ENCODE data around the gene ZMYM2.

DNA sequence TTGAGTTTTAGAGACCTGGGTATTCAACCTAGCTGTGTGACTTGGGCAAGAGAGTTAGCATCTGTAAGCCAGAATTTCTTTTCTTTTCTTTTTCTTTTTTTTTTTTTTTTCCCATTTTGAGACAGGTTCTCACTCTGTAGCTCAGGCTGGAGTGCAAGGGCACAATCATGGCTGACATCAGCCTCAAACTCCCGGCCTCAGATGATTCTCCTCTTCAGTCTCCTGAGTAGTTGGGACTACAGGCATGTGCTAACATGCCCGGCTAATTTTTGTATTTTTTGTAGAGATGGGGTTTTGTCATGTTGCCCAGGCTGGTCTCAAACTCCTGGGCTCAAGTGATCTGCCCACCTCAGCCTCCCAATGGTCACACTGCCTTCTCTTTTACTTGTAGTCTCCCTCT, 33.0 kb downstream of the ZMYM2 start:
- TF ChIP-seq POLR2A (IDR thresholded peaks at IDR 0.05): no peak
- TF ChIP-seq, protein P1, sequence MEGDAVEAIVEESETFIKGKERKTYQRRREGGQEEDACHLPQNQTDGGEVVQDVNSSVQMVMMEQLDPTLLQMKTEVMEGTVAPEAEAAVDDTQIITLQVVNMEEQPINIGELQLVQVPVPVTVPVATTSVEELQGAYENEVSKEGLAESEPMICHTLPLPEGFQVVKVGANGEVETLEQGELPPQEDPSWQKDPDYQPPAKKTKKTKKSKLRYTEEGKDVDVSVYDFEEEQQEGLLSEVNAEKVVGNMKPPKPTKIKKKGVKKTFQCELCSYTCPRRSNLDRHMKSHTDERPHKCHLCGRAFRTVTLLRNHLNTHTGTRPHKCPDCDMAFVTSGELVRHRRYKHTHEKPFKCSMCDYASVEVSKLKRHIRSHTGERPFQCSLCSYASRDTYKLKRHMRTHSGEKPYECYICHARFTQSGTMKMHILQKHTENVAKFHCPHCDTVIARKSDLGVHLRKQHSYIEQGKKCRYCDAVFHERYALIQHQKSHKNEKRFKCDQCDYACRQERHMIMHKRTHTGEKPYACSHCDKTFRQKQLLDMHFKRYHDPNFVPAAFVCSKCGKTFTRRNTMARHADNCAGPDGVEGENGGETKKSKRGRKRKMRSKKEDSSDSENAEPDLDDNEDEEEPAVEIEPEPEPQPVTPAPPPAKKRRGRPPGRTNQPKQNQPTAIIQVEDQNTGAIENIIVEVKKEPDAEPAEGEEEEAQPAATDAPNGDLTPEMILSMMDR (IDR thresholded peaks at IDR 0.05): no peak

All from suprapubic skin (tissue), 3 donors.